SK-MEL-5 (cell line): ENCODE measurements around the gene SEC61G. TPM values are rescaled to one million over a fixed set of nuclear protein-coding genes. Genes with fewer than 3 reads are reported as not detected.

Experiments
- DNase-seq: peaks from one replicate; pipeline ENCODE4 v3.0.0-alpha.2; 2016; ENCODE audit warnings: low read depth, low spot score
- in situ Hi-C: cut with HindIII; loops from 2 replicates; pipeline ENCODE4 v1.10.0; 2016; ENCODE audit warnings: low sequenced_read_pairs, high pct_unique_total_duplicates, low pct_unique_long_range_greater_than_20kb
- total RNA-seq: library from RNA; depleted of rRNA; stranded (reverse); fragments of >200 nt; shearing (Covaris generic); gene quantifications from 2 replicates; pipeline ENCODE4 v1.2.3, GENCODE V29; 2014; rRNA removed

Gene SEC61G
- total RNA-seq, 1 experiment from 2014 or later, result 399 TPM

- no peak for DNase-seq
- in situ Hi-C loops, result no loop called here
These were observed 49.7 kb downstream of the SEC61G start for GRCh38 chr7:54709283-54709682.

- DNase-seq, result peak; percentile 40
- in situ Hi-C loops, result no loop called here
These were observed 53.6 kb downstream of the SEC61G start for GRCh38 chr7:54705436-54705835.

GRCh38 chr7:54704851-54705250, 54.2 kb downstream of the SEC61G start:
- in situ Hi-C loops, result no loop called here
- no peak for DNase-seq

Other genes with a start within 250 kb of the SEC61G start
- gene VSTM2A, start 216.8 kb downstream of the SEC61G start, total RNA-seq, result not detected in 2 replicates